NCI-H128 (cell line): ENCODE data around the gene MAN2A1.

Experiments
- DNase-seq: peaks from one replicate; lab custom pipeline; 2025; ENCODE audit not compliant: unreplicated experiment; lab: John Stamatoyannopoulos, UW

MAN2A1 gene

GRCh38 chr5:109900911-109901627, 211.3 kb downstream of the MAN2A1 start:
- no peak for DNase-seq

GRCh38 chr5:109901628-109901981, 211.9 kb downstream of the MAN2A1 start:
- no peak for DNase-seq

DNA sequence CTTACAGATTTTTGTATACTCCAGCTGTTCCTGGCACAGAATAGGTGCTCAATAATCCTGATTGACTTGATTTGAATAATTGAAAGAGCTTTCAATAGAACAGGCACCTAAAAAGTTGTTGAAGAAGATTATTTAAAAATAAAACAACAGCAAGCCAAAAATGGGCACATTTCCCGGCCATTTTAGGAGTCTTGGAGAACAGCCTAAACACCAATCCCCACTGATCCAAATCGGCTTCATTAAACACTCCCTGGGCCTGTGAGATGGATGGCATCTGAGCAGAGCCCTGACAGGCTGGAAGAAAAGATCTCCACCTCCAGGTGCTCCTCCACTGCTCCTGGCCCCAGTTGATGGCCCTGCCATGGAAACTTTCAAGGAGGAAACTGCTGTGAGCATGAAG, 213.3 kb downstream of the MAN2A1 start:
- no peak for DNase-seq

GRCh38 chr5:109905906-109906305, 216.2 kb downstream of the MAN2A1 start:
- DNase-seq, result no peak

GRCh38 chr5:109907189-109907588, 217.5 kb downstream of the MAN2A1 start:
- no peak for DNase-seq

- no peak for DNase-seq
These were observed 218.0 kb downstream of the MAN2A1 start for GRCh38 chr5:109907731-109908130.

- no peak for DNase-seq
These were observed 218.6 kb downstream of the MAN2A1 start for GRCh38 chr5:109908366-109908765.

GRCh38 chr5:109910874-109911273, 221.1 kb downstream of the MAN2A1 start:
- no peak for DNase-seq

DNA sequence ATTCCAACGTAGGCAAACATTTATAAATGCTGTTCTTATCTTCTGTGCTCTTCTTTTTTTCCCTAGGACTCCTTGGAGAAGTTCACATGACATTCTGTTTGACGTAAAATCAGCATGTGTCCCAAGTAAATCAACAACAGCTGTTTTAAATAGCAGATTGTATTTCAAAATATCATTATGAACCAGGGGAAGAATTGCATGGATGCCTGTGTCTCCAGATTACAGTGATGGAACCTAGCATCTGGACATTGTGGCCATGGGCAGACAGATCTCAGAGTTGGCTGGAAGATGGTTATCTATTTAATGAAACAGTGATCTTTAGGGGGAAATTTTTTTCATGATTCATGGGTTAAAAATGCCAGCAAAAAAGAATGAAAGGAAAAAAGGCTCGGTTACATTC, 222.0 kb downstream of the MAN2A1 start:
- DNase-seq, result no peak

DNA sequence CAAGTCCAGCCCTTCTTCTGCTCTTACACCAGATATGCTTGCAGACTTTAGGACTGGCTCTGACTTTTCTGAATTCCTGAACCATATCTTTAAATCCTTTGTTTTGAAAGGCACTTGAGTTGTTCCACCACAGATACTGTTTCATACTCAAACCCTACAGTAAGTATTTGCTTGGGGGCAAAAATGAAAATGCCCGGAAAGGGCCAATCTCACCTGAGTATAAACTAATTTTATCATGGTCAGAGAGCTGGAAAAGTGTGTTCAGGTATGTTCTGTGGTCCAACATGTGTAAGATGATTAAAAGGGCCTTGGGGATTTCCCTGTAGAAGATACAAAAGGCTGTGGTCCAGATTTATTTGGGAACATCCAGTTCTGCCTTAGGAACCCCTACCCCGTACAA, 225.2 kb downstream of the MAN2A1 start:
- no peak for DNase-seq

- DNase-seq, result no peak
These were observed 226.9 kb downstream of the MAN2A1 start for GRCh38 chr5:109916481-109917153.
